Vagina (tissue), 2 donors: ENCODE results near the gene HMGN1. TPM values are rescaled to one million over a fixed set of nuclear protein-coding genes. Genes with fewer than 3 reads are reported as not detected.

Experiments
- DNase-seq, 2 donors: peaks; one replicate each; pipeline ENCODE4 v3.0.0-alpha.2; 2017; ENCODE audit errors: extremely low spot score in 2 of 2
- H3K27ac ChIP-seq: fragments of 200-600 bp; sonication (generic); one replicate; pipeline ENCODE4 v1.5.1; 2019
- H3K27me3 ChIP-seq: fragments of 200-600 bp; sonication (generic); one replicate; pipeline ENCODE4 v1.5.1; 2019
- H3K36me3 ChIP-seq, 2 donors: fragments of 200-600 bp; sonication (generic); one replicate each; pipeline ENCODE4 v1.5.1; 2017 to 2019
- H3K4me1 ChIP-seq: fragments of 200-600 bp; sonication (generic); one replicate; pipeline ENCODE4 v1.5.1; 2019
- H3K4me3 ChIP-seq, 2 donors: fragments of 200-600 bp; sonication (generic); 1 replicate in 1 of 2; 2 replicates in 1 of 2; pipeline ENCODE4 v1.5.1; 2016 to 2019
- H3K9me3 ChIP-seq: fragments of 200-600 bp; sonication (generic); one replicate; pipeline ENCODE4 v1.5.1; 2019
- POLR2A ChIP-seq, 2 donors: fragments of 450-650 bp; IDR thresholded peaks; one replicate each; pipeline ENCODE4 v1.6.1; 2017; ENCODE audit warnings: antibody characterized with exemption in 2 of 2, mild to moderate bottlenecking in 2 of 2, moderate library complexity in 2 of 2
- POLR2AphosphoS5 ChIP-seq, 2 donors: sonication (generic); formaldehyde crosslinking; IDR thresholded peaks; one replicate each; pipeline ENCODE4 v1.9.0; 2017; ENCODE audit warnings: antibody characterized with exemption in 2 of 2, mild to moderate bottlenecking in 2 of 2, low read depth in 1 of 2; ENCODE audit not compliant: insufficient read depth in 1 of 2
- intact Hi-C: fragments of 100-400 bp; cut with DNase I; formaldehyde crosslinking; loops from one replicate; pipeline ENCODE4 v1.15.1; 2023
- total RNA-seq: library from RNA; depleted of rRNA; stranded (reverse); fragments of >200 nt; gene quantifications from one replicate; pipeline ENCODE4 v1.2.3, GENCODE V29; 2016
- TF ChIP-seq, protein P1 (sequence below), 3 experiments: fragments of 450-650 bp in 2 of 3; fragments of 200-600 bp in 1 of 3; sonication (generic) in 1 of 3; IDR thresholded peaks; one replicate each; pipeline ENCODE4 v1.5.1; 2017 to 2019; ENCODE audit warnings: antibody characterized with exemption in 3 of 3, mild to moderate bottlenecking in 2 of 3, moderate library complexity in 2 of 3

Gene HMGN1
- total RNA-seq, 1 donor from 2014 or later = 82.0 TPM

DNA sequence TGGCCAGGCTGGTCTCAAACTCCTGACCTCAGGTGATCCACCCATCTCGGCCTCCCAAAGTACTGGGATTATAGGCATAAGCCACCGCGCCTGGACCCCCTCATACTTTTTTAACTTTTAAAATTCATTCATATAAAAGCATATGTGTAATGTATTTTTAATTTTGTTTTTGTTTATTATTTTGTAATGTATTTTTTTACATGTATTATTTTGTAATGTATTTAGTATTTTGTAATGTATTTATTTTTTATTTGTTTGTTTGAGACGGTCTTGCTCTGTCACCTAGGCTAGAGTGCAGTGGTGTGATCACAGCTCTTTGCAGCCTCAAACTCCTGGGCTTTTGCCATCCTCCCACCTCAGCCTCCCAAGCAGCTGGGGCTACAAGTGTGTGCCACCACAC lies 23.4 kb downstream of the HMGN1 start:
- TF ChIP-seq, protein P1, sequence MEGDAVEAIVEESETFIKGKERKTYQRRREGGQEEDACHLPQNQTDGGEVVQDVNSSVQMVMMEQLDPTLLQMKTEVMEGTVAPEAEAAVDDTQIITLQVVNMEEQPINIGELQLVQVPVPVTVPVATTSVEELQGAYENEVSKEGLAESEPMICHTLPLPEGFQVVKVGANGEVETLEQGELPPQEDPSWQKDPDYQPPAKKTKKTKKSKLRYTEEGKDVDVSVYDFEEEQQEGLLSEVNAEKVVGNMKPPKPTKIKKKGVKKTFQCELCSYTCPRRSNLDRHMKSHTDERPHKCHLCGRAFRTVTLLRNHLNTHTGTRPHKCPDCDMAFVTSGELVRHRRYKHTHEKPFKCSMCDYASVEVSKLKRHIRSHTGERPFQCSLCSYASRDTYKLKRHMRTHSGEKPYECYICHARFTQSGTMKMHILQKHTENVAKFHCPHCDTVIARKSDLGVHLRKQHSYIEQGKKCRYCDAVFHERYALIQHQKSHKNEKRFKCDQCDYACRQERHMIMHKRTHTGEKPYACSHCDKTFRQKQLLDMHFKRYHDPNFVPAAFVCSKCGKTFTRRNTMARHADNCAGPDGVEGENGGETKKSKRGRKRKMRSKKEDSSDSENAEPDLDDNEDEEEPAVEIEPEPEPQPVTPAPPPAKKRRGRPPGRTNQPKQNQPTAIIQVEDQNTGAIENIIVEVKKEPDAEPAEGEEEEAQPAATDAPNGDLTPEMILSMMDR (IDR thresholded peaks at IDR 0.05) = no peak
- TF ChIP-seq POLR2A (IDR thresholded peaks at IDR 0.05) (no peak), POLR2AphosphoS5 (IDR thresholded peaks at IDR 0.05; ENCODE audit: insufficient read depth in 1 of 2, low read depth in 1 of 2) (no peak)
- Histone ChIP-seq H3K9me3 (no peaks in the 10 kb centered on the region), H3K27me3 (no peaks in the 10 kb centered on the region), H3K4me1 (no peaks in the 10 kb centered on the region), H3K27ac (no peak overlapping the region), H3K36me3 (no peaks in the 10 kb centered on the region), H3K4me3 (no peak overlapping the region)
- intact Hi-C loops = no loop called here
- no peak for DNase-seq

DNA sequence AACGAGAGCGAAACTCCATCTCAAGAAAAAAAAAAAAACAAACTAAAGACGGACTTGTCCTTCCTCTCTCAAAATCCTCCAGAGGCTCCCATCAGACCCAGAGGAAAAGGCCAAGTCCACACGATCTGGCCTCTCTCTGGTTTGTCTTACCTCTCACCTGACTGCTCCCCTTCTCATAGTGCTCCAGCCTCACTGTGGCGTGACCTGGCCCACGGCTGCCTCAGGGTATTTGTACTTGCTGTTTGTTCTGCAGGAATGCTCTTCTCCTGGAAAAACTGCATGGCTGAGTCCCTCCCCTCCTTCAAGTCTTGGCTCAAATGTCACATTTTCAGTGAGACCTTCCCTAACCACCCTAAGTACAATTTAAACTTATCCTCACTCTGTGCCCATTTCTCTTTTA lies 27.5 kb downstream of the HMGN1 start:
- no peak for DNase-seq
- TF ChIP-seq, protein P1 (IDR thresholded peaks at IDR 0.05) = no peak
- TF ChIP-seq POLR2AphosphoS5 (IDR thresholded peaks at IDR 0.05; ENCODE audit: insufficient read depth in 1 of 2, low read depth in 1 of 2) (no peak), POLR2A (IDR thresholded peaks at IDR 0.05) (no peak)
- intact Hi-C loops = no loop called here
- Histone ChIP-seq H3K27ac (no peak overlapping the region), H3K27me3 (no peaks in the 10 kb centered on the region), H3K9me3 (no peaks in the 10 kb centered on the region), H3K4me3 (no peak overlapping the region), H3K4me1 (no peaks in the 10 kb centered on the region), H3K36me3 (no peaks in the 10 kb centered on the region)

DNA sequence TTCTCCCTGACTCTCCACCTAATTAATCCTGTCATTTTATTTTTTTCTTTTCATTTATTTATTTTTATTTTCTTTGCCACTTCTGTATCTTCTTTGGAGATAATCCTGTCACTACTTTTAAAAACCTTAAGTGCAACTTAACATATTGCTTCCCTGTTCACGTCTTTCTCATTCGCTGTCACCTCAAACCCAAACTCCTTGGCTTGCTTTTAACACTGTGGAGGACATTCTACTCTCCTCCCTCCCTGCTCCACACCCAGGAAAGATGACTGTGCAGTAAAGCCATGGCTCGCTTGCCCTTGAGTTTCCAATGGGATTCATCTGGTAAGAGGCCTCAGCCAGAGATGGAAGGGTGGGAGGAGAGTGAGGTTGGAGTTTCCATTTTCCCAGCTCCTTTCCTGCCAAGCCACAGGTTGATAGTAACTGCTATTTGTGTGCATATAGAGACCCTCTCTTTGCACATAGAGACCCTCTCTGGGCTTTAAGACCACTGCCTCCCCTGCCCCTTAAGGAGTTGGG lies 29.0 kb downstream of the HMGN1 start:
- intact Hi-C loops = no loop called here
- H3K27ac ChIP-seq = no peak overlapping the region

DNA sequence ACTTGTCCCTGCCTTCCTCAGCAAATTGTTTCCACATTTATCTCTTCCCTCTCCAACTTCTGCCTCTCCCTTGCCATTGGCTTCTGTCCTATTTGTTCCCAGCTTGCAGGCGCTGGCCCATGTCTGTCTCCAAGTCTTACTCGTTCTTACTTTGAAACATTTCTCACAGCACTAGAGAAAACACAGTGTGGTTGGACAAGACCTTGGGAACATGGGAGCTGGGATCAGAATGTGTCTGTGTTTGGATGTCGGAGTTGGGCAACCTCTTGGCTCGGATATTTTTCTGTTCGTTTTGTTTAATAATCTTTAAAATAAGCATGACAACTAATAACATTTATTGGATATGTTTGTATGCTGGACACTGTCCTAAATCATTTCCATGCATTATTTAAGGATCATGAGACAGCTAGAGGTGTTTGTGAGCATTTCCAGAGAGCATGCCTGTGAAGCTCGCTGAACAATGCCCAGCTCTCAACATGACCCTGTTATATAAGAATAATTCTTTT lies 29.6 kb downstream of the HMGN1 start:
- H3K4me1 ChIP-seq = peaks cover 7% of the 10 kb centered on the region
- H3K4me3 ChIP-seq = no peak overlapping the region
- no peak for DNase-seq
- no peaks in the 10 kb centered on the region for H3K36me3 ChIP-seq
- no peak for TF ChIP-seq POLR2AphosphoS5 (IDR thresholded peaks at IDR 0.05; ENCODE audit: insufficient read depth in 1 of 2, low read depth in 1 of 2)
- TF ChIP-seq, protein P1 (IDR thresholded peaks at IDR 0.05) = no peak
- TF ChIP-seq POLR2A (IDR thresholded peaks at IDR 0.05) = no peak
- no peaks in the 10 kb centered on the region for H3K27me3 ChIP-seq
- H3K9me3 ChIP-seq = no peaks in the 10 kb centered on the region
- intact Hi-C loops = no loop called here
- H3K27ac ChIP-seq = no peak overlapping the region

More for the DNA sequence above, 29.0 kb downstream of the HMGN1 start:
- Histone ChIP-seq H3K4me3 (no peak overlapping the region), H3K4me1 (peaks cover 1% of the 10 kb centered on the region), H3K9me3 (no peaks in the 10 kb centered on the region), H3K27me3 (no peaks in the 10 kb centered on the region), H3K36me3 (no peaks in the 10 kb centered on the region)
- no peak for DNase-seq
- TF ChIP-seq POLR2A (IDR thresholded peaks at IDR 0.05) (no peak), POLR2AphosphoS5 (IDR thresholded peaks at IDR 0.05; ENCODE audit: insufficient read depth in 1 of 2, low read depth in 1 of 2) (no peak)
- TF ChIP-seq, protein P1 (IDR thresholded peaks at IDR 0.05) = no peak

DNA sequence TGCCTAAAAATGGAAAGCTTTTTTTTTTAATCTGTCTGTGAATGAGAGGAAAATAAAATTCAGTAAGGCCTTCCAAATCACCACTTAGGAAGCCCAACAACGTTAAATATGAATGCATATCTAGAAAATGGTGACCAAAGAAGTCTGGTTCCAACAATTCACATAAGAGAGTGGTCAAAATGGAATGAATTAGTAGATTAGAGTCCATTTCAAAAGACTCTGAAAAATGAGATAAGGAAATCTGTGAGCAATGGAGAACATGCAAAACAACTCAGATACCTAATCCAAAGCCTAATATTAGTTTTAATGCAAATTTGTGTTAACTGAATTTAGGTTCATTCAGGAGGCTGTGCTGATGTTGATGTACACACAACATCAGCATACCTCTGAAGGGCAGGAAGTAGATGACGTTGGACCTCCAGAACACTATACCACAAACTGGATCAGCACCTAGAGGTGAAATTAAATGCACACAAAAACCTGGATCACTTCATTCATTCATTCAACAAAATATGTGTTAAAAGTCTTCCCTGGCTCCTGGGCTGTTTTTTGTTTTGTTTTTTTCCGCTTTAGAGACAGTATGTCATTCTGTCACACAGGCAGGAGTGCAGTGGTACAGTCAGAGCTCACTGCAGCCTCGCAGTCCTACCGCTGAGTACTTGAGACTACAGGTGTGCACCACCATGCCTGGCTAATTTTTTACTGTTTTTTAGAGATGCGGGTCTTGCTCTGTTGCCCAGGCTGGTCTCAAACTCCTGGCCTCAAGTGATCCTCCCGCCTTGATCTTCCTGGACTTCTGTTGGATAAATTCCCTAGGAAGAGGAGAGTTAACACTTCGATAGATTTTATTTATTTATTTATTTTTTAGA lies 30.6 kb downstream of the HMGN1 start:
- intact Hi-C loops = no loop called here
- Histone ChIP-seq H3K27ac (no peak overlapping the region), H3K27me3 (no peaks in the 10 kb centered on the region), H3K9me3 (no peaks in the 10 kb centered on the region), H3K4me3 (no peak overlapping the region), H3K4me1 (peaks cover 8% of the 10 kb centered on the region), H3K36me3 (no peaks in the 10 kb centered on the region)
- no peak for DNase-seq
- TF ChIP-seq POLR2A (IDR thresholded peaks at IDR 0.05) (no peak), POLR2AphosphoS5 (IDR thresholded peaks at IDR 0.05; ENCODE audit: insufficient read depth in 1 of 2, low read depth in 1 of 2) (no peak)
- TF ChIP-seq, protein P1 (IDR thresholded peaks at IDR 0.05) = no peak
